Heart left ventricle (tissue), 16 donors: ENCODE data around the gene CCDC159. TPM values are rescaled to one million over a fixed set of nuclear protein-coding genes. Genes with fewer than 3 reads are reported as not detected.
"Not testable (repeated sequence)": the region's sequence is repeated elsewhere in the genome, so short reads cannot be mapped to it uniquely, and the experiment has no call there.

ENCODE experiments used
- ATAC-seq, 4 donors: fragments of 200-7000 bp; cut with Tn5 transposase; one replicate each; pipeline ENCODE4 v1.9.1; 2020 to 2022; ENCODE audit warnings: moderate library complexity in 4 of 4, mild to moderate bottlenecking in 3 of 4, moderate number of reproducible peaks in 1 of 4
- DNase-seq, 5 donors: peaks; one replicate each; pipeline ENCODE4 v3.0.0-alpha.2; 2020
- H3K27ac ChIP-seq, 12 donors: fragments of 200-600 bp; sonication (generic) in 4 of 12; one replicate each; pipeline versions ENCODE4 v1.5.0 to v1.8.0; 2016 to 2022; ENCODE audit warnings: mild to moderate bottlenecking in 2 of 12
- H3K27me3 ChIP-seq, 9 donors: fragments of 200-600 bp; sonication (generic) in 2 of 9; one replicate each; pipeline versions ENCODE4 v1.5.1 to v1.8.0; 2016 to 2022; ENCODE audit warnings: mild to moderate bottlenecking in 3 of 9
- H3K36me3 ChIP-seq, 9 donors: fragments of 200-600 bp; sonication (generic) in 2 of 9; one replicate each; pipeline versions ENCODE4 v1.5.0 to v1.8.0; 2018 to 2022; ENCODE audit warnings: mild to moderate bottlenecking in 2 of 9
- H3K4me1 ChIP-seq, 12 donors: fragments of 200-600 bp; sonication (generic) in 4 of 12; one replicate each; pipeline versions ENCODE4 v1.5.0 to v1.8.0; 2016 to 2022; ENCODE audit warnings: mild to moderate bottlenecking in 3 of 12
- H3K4me3 ChIP-seq, 12 donors: fragments of 200-600 bp; sonication (generic) in 4 of 12; one replicate each; pipeline versions ENCODE4 v1.5.0 to v1.8.0; 2017 to 2022; ENCODE audit warnings: mild to moderate bottlenecking in 9 of 12, moderate library complexity in 4 of 12
- H3K9me3 ChIP-seq, 12 donors: fragments of 200-600 bp; sonication (generic) in 4 of 12; one replicate each; pipeline versions ENCODE4 v1.5.0 to v1.8.0; 2016 to 2022; ENCODE audit warnings: mild to moderate bottlenecking in 1 of 12
- POLR2A ChIP-seq, 2 donors: fragments of 450-650 bp; IDR thresholded peaks; one replicate each; pipeline ENCODE4 v1.6.1; 2017; ENCODE audit warnings: antibody characterized with exemption in 2 of 2, mild to moderate bottlenecking in 2 of 2, moderate library complexity in 2 of 2
- WGBS, 4 donors: extraction: QIAGEN DNeasy Blood & Tissue Kit in 2 of 4; methylation state at CpG; one replicate each; pipeline versions ENCODE4 v1.1.5 to v1.1.7; 2013 to 2018; 5-methylcytosine and 5-hydroxymethylcytosine counted together
- intact Hi-C, 10 donors: fragments of 100-400 bp; cut with DNase I; formaldehyde crosslinking; loops; one replicate each; pipeline versions ENCODE4 v1.11.1 to v1.14.2; 2022
- polyA plus RNA-seq, 2 donors: library from polyadenylated mRNA; stranded (reverse); fragments of 200-250 nt; gene quantifications; one replicate each; pipeline ENCODE4 v1.2.3, GENCODE V29; 2013
- total RNA-seq, 9 donors: library from RNA; depleted of rRNA in 2 of 9; stranded (reverse); fragments of >200 nt in 2 of 9; fragmentation: NEBNext Ultra II Directional in 3 of 9; extraction: Animal tissue kit (Norgen Biotek cat#: 25700) in 3 of 9; gene quantifications; one replicate each; pipeline versions ENCODE4 v1.1.0 to v1.2.4, GENCODE V29; 2016 to 2023
- TF ChIP-seq, protein P1 (sequence below), 12 donors: fragments of 200-600 bp; sonication (generic) in 4 of 12; IDR thresholded peaks; one replicate each; pipeline versions ENCODE4 v1.5.0 to v1.8.0; 2018 to 2022; ENCODE audit warnings: antibody characterized with exemption in 12 of 12, mild to moderate bottlenecking in 5 of 12
- donor health status: ischemic (EF 13 %, LVEDD 7.1; RV severe dilation, severe dysfunction).
- donor health status: healthy with polysubstance abuse.
- donor health status: DM: no; HTN: yes; CAD: no.
- donor health status: DM: no; HTN: no; CAD: no.
- donor health status: ischemic (EF 25% LVEDD 6.9; RV normal size, moderate dysfunction).
- donor health status: ischemic (EF 25% LVEDD 5.7; RV mildly dilated, moderate dysfunction).
- donor health status: healthy.
- donor health status: DM: yes; HTN: yes; CAD: no.
- donor health status: ischemic (EF 35%, LVEDD 5.7; RV mildly dilated, moderate dysfunction).
- donor health status: nonischemic (EF 11% LVEDD 7.7; RV severe dilation, severe dysfunction).
- donor health status: DM: yes; HTN: yes; CAD: no.
- donor health status: PGD.
- donor health status: ischemic (EF 29% LVEDD 5.4; RV normal size, mild dysfunction).
- donor health status: nonischemic (EF 23%, LVEDD 6.1; RV moderate dilation, normal function).

The CCDC159 gene
- total and polyA plus RNA-seq, 11 donors = 11.5 to 34.9 (median 21.9) TPM

DNA sequence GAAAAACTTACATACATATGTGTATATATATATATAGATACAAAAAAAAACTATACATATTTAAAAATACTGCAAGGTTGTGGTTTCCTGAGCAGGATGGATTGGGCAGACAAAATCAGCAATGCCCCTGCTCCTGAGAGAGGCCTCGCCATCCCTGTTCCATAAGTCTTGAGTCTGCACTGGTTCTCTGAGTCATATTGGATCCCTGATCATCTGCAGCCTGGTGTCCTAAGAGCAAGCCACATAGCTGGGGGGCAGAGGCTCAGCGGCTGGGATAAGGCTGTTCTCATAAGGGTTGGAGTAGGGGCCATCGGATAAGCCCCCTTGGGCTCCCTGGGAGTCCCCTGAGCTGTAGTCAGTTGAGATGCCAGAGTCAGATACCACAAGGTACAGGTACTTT is 31.4 kb downstream of the CCDC159 start:
- WGBS, 4 donors = 93 to 100% (median 98%) methylated on average over 3 of the region's 3 CpGs

DNA sequence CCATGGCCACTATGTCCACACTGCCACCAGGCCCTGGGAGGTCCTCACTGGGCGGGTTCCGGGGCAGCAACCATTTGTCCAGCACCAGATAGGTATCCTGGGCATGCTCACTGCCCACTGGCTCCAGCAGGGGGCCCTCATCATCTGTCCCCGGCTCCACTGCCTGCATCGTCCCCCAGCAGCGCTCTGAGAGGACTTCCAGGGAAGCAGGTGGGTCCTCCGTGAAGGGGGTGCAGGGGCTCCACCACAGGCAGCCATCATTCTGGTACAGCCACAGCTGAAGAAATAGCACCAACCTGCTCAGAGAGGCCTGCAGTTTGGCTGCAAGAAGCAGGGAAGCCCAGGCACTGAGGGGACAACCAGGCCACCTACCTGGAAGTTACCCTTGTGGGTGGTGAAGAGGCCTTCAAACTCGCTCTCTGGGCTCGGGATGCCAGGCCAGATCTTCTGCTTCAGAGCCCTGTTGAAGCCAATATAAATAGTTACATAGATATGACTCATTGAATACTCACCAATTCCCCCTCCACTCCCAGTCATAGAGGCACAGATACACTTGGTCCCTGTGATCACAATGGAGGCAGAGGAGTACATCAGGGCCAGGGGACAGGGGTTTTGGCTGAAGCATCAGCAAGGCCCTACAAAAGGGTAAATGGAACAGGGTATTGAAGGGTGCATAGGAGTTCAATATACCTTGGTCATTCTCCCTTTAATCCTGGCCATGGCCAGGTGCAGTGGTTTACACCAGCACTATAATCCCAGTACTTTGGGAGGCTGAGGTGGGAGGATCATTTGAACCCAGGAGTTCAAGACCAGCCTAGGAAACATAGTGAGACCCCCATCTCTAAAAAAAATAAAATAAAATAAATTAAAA is 32.2 kb downstream of the CCDC159 start:
- intact Hi-C loops = loop anchor here in 8 of 10 donors (5.0 to 10.0 kb wide), 3 partner anchors 64 to 216 kb away; partner anchors contain the start of genes TSPAN16 (in 6 of the 8) and ZNF627 (in 1 of the 8)
- DNase-seq (peak in 2 of 5 donors; percentile 38 to 64), ATAC-seq (no peak)
- Histone ChIP-seq H3K27ac (peak overlapping the region in 2 of 12 donors; percentile 18 to 97), H3K9me3 (no peaks in the 10 kb centered on the region), H3K4me1 (peaks cover 7 to 82% (median 46%) of the 10 kb centered on the region in 12 donors), H3K4me3 (no peak overlapping the region), H3K27me3 (peaks cover 0 to 16% (median 3%) of the 10 kb centered on the region in 9 donors), H3K36me3 (peaks cover 0 to 7% (median 5%) of the 10 kb centered on the region in 9 donors)
- TF ChIP-seq, protein P1, sequence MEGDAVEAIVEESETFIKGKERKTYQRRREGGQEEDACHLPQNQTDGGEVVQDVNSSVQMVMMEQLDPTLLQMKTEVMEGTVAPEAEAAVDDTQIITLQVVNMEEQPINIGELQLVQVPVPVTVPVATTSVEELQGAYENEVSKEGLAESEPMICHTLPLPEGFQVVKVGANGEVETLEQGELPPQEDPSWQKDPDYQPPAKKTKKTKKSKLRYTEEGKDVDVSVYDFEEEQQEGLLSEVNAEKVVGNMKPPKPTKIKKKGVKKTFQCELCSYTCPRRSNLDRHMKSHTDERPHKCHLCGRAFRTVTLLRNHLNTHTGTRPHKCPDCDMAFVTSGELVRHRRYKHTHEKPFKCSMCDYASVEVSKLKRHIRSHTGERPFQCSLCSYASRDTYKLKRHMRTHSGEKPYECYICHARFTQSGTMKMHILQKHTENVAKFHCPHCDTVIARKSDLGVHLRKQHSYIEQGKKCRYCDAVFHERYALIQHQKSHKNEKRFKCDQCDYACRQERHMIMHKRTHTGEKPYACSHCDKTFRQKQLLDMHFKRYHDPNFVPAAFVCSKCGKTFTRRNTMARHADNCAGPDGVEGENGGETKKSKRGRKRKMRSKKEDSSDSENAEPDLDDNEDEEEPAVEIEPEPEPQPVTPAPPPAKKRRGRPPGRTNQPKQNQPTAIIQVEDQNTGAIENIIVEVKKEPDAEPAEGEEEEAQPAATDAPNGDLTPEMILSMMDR (IDR thresholded peaks at IDR 0.05) = peak; percentile 24 to 62 (median 46)
- TF ChIP-seq POLR2A (IDR thresholded peaks at IDR 0.05) = no peak
- 52 to 67% (median 55%) methylated on average over 3 to 8 of the region's 8 CpGs for WGBS, 4 donors

More for the DNA sequence above, 31.4 kb downstream of the CCDC159 start:
- intact Hi-C loops = loop anchor here in 8 of 10 donors (5.0 to 10.0 kb wide), 3 partner anchors 65 to 217 kb away; partner anchors contain the start of genes TSPAN16 (in 6 of the 8) and ZNF627 (in 1 of the 8)
- peak overlapping the region in 3 of 12 donors; percentile 24 to 97 (median 97) for H3K27ac ChIP-seq
- no peak for DNase-seq
- H3K4me1 ChIP-seq = peaks cover 7 to 75% (median 39%) of the 10 kb centered on the region in 12 donors
- peaks cover 0 to 7% (median 5%) of the 10 kb centered on the region in 9 donors for H3K36me3 ChIP-seq
- no peak for TF ChIP-seq POLR2A (IDR thresholded peaks at IDR 0.05)
- TF ChIP-seq, protein P1 (IDR thresholded peaks at IDR 0.05) = no peak
- ATAC-seq = no peak
- H3K4me3 ChIP-seq = no peak overlapping the region
- no peaks in the 10 kb centered on the region for H3K9me3 ChIP-seq
- H3K27me3 ChIP-seq = peaks cover 0 to 9% (median 0%) of the 10 kb centered on the region in 9 donors

DNA sequence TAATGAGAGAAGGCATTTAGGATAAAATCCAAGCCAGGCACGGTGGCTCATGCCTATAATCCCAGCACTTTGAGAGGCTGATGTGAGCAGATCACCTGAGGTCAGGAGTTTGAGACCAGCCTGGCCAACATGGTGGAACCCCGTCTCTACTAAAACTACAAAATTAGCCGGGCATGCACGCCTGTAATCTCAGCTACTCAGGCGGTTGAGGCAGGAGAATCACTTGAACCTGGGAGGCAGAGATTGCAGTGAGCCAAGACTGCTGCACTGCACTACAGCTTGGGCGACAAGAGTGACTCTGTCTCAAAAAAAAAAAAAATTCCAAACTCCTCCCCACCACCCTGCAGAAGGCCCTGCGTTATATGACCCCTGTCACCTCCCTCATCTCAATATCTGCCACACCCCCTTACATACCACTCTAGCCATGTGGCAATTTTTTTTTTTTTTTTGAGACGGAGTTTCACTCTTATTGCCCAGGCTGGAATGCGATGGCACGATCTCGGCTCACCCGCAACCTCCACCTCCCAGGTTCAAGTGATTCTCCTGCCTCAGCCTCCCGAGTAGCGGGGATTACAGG is 33.0 kb downstream of the CCDC159 start:
- Histone ChIP-seq H3K27me3 (peaks cover 0 to 16% (median 3%) of the 10 kb centered on the region in 9 donors), H3K4me1 (peaks cover 7 to 82% (median 46%) of the 10 kb centered on the region in 12 donors), H3K27ac (peak overlapping the region in 1 of 12 donors; percentile 20)
- not testable (repeated sequence) for H3K36me3 ChIP-seq, H3K9me3 ChIP-seq, ATAC-seq, DNase-seq, H3K4me3 ChIP-seq
- 90 to 91% (median 91%) methylated on average over 14 of the region's 14 CpGs for WGBS, 4 donors
- intact Hi-C loops = loop anchor here in 8 of 10 donors (5.0 to 10.0 kb wide), 3 partner anchors 63 to 215 kb away; partner anchors contain the start of genes TSPAN16 (in 6 of the 8) and ZNF627 (in 1 of the 8)

DNA sequence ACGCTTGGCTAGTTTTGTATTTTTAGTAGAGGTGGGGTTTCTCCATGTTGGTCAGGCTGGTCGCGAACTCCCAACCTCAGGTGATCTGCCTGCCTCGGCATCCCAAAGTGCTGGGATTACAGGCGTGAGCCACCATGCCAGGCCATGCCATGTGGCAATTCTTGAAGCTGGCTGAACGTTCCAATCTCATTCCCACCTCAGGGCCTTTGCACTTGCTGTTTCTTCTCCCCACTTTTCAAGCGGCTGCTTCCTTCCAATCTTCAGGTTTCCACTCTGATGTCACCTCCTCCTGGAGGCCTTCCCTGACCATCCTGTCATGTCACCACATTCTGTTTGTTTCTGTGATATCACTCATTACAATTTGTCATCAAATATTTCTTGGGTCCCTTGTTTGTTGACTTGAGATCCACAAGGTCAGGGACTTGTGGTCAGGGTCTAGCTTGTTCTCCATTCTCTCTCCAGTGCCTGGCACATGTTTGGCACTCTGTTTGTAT is 33.6 kb downstream of the CCDC159 start:
- 93 to 97% (median 95%) methylated on average over 7 of the region's 7 CpGs for WGBS, 4 donors
- TF ChIP-seq, protein P1 (IDR thresholded peaks at IDR 0.05) = no peak
- no peak for TF ChIP-seq POLR2A (IDR thresholded peaks at IDR 0.05)
- H3K4me1 ChIP-seq = peaks cover 7 to 81% (median 47%) of the 10 kb centered on the region in 12 donors
- no peaks in the 10 kb centered on the region for H3K9me3 ChIP-seq
- H3K27me3 ChIP-seq = peaks cover 0 to 16% (median 3%) of the 10 kb centered on the region in 9 donors
- intact Hi-C loops = loop anchor here (2.0 to 10.0 kb wide), 15 partner anchors 33 to 215 kb away; partner anchors contain the start of genes TSPAN16 (in 7 of the 10), ELAVL3 (in 2 of the 10), ODAD3 (in 2 of the 10) and PRKCSH (in 2 of the 10)
- H3K27ac ChIP-seq = peak overlapping the region in 5 of 12 donors; percentile 85 to 89 (median 89)
- H3K36me3 ChIP-seq = peaks cover 0 to 7% (median 5%) of the 10 kb centered on the region in 9 donors
- ATAC-seq (no peak), DNase-seq (no peak)
- peak overlapping the region in 4 of 12 donors; percentile 64 to 85 (median 71) for H3K4me3 ChIP-seq
